NCI-H1436 (cell line): ENCODE results near the gene CTNNBL1.

Experiments used
- DNase-seq: peaks from one replicate; lab custom pipeline; 2025; lab: John Stamatoyannopoulos, UW

The CTNNBL1 gene

DNA sequence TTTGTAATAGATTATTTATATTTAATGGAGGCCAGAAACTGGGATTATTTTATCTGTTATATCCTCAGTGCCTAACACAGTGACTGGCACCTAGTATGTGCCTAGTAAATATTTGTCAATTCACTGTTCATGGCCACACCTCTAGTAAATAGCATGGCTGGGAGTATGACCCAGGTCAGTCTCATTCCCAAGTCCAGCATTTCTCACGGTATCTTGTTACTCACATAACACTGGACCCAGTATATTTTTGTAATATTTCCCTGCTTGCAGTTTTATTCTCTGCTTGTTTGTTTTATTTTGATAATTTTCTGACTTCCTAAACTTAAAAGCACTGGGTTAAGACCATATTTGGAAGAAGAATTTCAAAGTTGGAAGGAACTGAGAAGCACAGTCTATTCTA is 47.7 kb downstream of the CTNNBL1 start:
- no peak for DNase-seq

DNA sequence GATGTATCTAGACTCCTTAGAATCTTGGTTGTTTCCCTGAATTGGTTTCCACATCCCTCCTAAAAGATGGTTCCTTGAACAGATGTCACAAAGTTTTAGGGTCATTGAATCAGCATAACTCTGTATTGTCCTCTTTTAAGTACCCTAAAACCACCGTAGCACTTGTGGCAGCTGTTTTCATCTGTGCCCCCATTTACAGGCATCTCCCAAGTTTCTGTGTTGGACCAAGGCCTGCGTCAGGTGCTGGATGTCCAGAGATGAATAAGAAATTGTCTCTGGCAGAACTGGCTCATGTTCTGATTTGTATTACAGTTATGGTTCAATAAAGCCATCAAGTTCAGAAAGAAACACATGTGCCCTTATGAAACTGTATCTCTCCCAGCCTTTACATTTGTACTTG is 48.3 kb downstream of the CTNNBL1 start:
- no peak for DNase-seq

DNA sequence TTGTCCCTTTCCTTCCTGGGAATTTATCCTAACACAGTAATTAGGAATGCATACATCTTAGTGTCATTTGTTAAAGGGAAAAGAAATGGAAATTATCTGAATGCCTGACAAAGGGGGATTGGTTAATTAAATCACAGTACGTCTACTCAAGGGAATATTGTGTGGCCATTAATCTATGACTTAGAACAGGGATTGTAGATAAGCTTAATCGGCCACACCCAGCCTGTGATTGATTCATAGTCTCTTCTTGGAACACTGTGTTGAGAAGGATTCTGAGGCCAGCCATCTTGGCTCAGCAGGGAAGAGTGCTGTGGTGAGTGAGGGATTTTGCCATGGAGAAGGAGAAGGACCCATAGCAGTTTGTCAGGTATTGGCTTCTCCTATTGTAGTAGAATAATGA is 50.5 kb downstream of the CTNNBL1 start:
- DNase-seq, result no peak

DNA sequence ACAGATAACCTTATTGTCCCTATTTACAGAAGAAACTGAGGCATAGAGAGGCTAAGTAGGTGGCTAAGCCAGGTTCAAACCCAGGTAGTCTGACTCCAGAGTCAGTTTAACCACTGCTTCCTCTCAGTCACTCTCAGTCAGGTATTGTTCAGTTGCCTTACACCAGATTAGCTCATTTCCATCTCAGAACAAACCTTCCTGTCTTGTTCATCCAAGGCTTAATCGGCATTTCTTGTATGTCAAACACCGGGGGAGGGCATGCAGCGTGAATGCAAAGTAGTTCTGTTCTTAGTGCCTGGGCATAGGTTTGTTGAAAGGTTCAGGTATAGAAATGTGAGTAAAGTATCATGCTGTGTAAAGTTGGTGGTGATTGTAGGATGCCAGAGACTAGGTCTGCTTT is 51.7 kb downstream of the CTNNBL1 start:
- no peak for DNase-seq

DNA sequence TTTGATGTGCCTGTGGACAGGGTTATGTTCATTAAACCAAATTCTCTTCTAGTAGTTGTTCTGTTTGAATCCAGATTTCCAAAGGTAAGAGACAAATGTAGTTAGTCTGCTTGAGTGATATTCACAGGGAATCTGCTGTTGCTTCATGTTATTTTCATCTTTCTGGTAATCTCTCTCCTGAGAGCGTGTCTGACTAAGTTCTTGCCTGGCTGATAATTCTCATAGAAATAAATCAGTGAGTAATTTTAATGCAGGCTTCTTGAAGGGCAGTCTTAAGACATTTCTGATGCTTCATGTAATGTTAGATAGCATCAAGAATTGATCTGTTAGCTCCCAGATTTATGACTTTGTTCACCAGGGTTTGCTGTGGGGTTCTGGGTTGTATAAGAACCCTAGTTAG is 54.2 kb downstream of the CTNNBL1 start:
- DNase-seq, result no peak

DNA sequence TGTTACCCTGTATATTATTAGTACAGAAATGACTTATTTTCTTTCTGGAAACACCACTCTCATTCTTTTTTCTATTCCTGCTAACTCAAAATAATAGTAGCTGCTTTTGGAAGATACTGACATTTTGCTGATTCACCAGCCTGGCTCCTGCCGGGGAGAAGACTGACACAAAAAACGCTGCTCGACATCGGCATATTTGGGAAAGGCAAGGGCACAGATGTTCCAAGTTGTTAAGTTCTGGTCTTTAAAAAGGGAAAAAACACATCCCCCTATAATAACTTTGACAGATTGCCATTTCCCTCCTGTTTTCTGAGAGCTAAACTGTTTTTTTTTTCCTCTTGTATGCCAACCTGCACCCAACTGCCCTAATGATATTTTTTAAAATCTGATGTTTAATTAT is 55.4 kb downstream of the CTNNBL1 start:
- no peak for DNase-seq

DNA sequence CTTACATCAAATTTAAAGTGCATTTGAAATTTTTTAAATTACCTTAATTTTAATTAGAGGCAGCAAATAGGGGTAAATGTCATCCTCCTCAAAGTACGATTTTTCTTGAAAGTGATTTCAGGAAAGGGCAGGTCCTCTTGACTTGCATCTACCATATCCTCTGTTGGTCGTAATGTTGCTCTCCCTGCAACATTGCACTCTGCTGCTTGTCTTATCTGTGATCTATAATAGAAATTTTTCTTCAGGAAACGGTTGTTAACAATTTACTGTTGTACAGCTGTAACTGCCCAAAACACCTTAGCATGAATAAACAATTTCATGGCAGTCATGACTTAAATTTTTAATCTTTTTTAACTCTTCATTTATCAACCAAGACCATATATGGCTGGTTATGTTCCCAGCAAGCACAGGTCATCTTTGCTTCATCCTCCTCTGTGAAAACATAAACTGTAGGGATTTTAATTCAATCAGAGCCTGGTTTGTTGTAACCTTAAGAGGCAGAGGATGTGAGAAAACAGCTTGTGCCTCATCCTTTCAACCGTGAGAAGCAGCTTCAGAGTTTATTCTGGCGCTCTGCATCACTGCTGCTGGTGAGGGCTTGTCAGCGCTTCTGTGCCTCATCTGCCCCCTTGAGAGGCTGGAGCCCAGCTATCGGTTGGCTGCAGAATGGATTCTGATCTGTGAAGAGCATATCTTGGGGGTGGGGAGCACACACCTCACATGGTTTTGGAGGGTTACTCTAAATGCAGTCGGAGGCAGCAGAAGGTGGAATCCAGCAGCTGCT is 56.0 kb downstream of the CTNNBL1 start:
- no peak for DNase-seq

DNA sequence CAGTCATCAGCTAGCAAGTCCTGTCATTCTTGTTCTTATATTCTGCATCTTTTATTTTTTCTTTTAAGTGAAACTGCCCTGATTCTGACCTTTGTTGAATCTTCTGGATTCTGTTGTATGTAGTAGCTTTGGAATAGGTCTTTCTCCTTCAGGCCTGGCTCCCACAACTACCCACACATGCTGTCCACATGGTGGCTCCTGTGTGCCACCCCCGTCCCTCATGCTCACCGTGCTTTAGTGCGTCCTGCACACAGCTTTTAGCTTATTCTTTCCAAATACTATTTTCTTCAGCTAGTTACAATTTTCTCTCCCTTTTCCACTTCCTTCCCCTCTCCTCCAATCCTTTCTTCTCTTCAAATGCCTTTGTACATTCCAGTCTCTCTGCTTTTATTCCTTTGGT is 61.8 kb downstream of the CTNNBL1 start:
- no peak for DNase-seq

DNA sequence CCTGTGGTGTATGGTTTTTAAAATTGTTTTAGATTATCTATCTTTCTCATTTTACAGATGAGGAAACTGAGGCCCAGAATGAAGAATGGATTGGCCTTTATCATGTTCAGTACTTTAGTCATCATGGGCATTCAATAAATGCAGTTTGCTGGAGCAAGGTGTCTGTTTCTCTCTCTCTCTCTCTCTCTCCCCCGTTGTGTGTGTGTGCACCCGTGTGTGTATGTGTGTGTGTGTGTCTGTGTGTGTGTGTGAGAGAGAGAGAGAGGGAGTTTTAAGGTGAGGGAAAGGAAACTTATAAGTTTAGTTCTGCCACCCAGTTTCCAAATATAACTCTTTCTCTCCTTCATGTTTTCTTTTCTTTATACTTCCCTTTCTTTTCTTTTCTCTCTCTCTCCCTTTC is 62.4 kb downstream of the CTNNBL1 start:
- no peak for DNase-seq

DNA sequence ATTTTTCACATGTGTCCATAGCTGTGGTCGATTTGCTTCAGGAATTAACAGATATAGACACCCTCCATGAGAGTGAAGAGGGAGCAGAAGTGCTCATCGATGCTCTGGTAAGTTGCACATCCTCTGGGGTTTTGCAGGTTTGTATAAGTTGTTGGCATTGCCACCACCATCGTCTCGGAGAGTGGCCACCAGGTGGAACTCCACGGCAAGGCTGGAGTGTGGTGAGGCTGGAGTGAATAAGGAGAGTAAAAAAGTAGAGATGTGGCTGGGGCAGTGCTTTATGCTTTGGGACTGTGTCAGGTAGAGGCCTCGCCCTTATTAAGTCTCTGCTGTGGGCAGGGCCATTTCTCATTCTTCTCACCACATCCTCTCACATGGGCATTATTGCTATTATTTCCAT is 63.7 kb downstream of the CTNNBL1 start:
- DNase-seq, result no peak

DNA sequence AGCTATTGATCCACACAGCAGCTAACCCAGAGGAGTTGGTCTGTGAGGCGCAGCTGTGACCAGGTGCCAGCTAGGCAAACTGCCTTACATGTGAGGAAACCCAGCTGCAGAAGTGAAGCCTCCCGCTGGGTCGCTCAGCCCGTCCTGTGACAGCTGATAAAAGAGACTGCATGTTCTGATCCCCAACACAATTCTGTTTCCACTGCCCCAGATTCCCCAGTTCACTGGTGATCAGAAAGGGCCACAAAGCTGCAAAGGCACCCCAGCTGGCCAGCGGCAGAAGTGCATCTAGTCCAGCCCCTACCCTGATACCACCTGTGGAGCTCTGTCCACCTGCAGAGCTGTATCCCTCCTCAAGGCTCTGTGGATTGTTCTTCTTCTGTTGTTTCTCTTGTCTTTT is 64.5 kb downstream of the CTNNBL1 start:
- DNase-seq, result no peak

DNA sequence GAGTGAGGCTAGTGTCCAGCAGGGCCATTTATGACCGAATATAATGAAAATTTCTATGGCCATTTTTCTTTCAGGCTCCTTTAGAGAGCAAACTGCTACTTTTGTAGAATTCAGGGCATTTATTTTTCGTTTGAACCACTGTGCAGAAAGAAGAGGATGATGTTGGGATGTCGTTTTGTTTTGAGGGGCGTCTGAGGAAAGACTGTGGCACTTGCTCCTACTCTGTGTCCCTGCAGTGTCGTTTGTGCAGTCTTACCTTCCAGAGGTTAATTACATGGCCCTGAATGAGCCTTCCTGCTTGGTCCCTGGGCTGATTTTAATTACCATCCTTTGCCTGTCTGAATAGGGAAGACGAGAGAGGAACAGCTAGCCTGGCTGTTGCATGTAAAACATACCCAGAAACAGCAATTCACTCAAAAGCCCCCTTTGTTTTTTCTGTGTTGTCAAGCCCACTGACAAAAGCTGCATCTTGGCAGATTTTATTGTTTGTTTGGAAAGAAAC is 65.3 kb downstream of the CTNNBL1 start:
- DNase-seq, result no peak

DNA sequence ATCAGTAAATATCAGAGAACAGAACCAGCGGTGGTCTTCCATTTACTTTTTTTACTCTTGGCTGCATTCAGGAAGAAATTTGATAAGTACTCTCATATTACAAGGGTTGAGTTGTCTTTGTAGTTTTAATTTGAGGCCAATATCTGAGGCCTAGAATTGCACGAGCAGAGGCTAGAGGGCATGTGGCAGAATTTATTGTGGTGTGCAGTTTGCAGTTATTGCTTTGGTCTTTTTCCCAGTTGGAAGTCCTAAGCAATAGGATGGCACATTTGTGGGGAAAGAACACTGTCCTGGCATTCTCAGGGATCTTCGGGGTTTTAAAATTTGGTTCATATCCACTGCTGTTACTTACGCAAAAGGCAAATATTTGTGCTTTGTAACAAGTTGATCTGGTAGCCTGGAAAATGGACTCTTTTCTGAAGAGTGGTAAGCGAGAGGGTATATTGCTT is 66.0 kb downstream of the CTNNBL1 start:
- no peak for DNase-seq

DNA sequence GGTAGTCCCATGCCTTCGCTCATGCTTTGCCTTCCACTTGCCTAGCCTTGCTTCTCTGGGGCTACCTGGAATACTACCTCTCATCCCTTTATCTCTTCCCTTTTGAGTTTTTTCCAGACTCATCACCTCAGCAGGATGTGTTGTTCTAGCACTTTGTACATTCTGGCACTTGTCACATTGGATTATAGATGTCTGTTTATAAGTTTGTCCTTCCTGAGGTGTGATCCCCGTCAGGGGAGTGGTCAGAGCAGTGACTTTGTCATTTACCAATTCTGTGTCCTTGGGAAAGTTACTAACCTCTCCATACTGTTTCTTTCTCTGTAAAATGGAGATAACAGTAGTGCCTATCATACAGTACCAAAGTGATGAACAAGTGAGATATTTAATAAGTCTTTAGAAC is 66.5 kb downstream of the CTNNBL1 start:
- DNase-seq, result no peak

DNA sequence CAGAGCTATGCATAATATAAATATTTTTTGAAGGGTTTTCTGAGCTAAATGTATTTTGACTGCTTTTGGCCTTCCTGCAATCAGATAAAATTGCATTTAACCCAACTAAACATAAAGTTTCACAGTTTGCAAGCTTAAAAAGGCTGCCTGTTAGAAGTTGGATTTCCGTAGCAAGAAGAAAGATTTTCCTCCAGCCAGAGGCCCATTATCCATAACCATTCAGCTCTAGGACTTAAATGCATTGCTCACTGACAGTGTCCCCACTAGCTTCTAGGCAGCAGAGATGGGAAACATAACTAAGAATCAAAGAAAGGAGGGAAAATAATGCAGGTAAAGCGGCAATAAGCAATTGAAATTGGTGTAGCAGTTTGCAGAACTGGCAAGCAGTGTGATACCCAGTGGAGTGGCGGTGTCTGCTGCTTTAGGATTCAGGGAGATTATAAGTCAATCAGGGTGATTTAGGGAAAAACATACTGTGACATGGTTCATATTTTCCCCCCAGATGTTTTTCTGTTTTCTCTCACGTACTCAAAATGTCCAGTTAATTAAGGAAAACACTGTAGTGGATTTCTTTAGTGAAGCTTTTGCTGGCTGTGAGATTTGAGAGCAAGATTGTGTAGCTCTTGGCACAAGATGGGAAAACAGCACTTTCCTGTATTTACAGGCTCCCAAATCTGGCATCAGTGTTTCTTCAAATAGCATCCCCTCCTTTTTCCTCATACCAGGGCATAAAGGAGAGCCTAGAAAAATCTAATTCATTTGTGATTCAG is 69.1 kb downstream of the CTNNBL1 start:
- no peak for DNase-seq

DNA sequence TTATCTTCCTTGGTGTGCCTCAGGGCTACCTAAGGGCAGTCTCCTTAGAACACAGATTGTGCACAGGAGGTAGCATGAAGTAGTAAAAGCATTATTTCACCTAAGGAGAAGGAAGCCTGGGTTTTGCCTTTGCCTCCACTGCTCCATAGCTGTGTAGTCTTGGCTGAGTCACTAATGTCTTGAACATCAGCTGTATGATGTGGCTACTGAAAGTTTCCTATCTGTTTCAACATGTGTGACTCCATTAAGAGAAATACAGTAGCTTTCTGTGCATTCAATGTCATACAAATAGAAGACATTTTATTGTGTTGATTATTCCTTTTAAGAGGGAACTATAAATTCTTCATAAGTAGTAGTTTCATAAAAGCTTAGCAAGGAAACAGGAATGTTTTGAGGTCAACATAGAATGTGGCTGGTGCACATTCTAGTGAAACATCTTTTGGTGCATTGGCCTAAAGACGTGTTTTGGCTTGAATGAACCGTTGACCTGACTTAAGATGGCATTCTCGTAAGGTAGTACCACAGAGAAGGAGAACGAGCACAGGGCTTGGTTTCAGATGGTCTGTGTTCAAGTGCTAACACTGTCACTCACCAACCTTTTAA is 70.6 kb downstream of the CTNNBL1 start:
- no peak for DNase-seq

DNA sequence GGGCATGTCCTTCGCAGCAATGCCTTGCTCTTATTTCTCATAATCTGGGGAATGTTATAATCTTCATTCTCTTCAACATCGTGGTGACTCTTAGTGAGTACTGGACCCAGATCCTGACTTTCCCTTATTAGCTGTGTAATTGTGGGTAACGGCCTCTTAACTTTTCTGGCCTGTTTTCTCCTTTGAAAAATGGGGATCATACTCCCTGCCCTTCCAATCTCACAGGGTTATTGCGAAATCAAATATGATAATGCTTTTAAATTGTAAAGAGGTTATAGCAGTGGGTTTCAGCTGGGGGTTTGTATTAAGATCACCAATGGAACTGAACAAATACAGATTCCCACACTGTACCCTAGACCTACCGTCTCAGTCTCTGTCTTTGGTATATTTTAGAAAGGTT is 77.1 kb downstream of the CTNNBL1 start:
- DNase-seq, result no peak

DNA sequence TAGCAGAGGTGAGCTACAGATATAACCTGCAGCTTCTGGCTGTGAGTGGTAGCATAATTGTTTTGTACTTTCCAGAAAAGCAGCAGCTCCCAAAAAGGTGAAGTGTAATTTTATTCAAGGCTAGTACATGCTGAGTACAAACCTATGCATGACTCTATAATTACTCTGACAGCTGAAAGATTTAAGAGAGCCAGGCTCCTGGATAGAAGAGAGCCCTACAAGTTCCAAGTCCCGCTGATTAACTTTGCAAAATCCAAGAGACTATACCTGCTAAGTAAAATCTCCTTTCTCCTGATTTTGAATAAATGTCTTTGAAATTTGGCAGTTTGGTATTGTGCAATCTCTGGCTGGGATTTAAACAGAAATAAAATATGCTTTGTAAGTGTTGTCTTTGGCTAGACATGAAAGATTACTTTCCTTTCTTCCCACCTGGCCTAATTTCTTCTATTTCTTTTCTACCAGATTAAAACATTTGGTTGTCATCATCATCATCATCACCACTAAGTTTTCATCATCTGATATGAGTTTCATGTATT is 79.5 kb downstream of the CTNNBL1 start:
- no peak for DNase-seq

DNA sequence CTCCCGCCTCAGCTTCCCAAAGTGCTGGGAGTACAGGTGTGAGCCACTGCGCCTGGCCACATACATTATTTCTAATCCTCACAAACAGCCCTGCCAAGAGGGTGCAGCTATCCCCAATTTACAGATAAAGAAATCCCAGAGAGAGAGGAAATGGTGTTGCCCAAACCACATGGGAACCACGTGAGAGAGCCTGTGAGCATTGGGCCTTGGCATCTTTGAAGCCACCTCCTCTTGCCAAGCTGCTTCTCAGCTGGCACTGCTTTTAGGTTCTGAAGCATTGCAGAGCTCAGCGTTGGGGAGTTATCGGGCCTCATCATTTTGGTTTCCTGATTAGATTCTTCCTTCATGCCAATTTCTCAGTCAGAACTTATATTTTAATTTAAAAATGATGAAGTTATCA is 80.3 kb downstream of the CTNNBL1 start:
- no peak for DNase-seq

DNA sequence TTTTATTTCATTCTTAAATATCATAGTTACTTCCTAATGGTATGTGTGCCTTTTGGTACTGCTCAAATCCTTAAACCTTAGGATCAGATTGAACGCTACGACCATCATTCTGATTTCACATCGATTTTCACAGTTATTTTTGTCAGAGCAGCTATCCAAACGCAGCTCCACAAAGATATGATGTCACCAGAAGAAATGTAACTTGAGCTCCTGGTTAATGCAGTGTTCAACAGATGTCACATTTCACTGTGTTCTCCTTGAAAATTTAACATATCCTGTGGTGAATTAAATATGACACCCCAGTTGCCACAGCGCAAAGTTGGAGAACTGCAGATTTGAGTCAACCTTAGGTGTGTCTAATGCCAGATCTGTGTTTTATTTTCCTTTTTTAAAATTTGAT is 81.4 kb downstream of the CTNNBL1 start:
- DNase-seq, result no peak

DNA sequence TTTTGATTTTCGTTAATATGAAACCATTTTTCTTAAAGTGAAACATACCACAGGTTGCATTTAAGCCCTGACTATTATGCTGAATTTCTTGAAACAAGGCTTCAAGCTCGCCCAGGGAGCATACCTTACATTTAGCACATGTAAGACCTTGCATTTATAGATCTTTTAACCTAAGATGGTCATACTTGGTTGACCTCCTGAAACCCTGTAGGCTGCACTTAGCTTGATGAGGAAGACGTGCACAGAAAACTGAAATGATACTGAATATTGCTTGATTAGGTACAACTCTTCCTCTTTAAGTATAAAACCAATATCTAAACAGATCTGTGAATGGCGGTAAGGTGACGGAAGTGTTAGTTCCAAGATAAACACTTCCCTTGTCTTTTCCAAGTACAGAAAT is 82.2 kb downstream of the CTNNBL1 start:
- no peak for DNase-seq

DNA sequence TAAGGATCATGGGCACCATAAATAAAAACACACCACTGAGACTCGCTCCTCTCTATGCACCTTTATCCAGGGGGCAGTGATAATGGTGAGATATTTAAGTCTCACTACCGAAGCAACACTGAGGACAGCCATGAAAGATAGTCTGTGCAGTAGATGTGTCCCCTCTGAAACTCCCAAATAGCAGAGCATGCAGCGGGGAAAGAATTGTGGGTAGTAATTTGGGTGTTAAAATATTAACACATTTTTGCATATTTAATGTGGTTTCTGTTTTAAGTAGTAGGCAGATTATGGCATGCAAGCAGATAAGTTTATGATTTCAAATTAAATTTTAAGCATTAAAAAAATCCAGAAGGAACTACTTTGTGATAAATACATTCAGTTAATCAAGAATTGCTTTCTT is 82.7 kb downstream of the CTNNBL1 start:
- DNase-seq, result no peak
